Measurements from ENCODE around the gene RREB1.

The RREB1 gene

GRCh38 chr6:7106752-7107577 lies 796 bp upstream of the RREB1 start:
- no peak for TF ChIP-seq NFRKB (IDR thresholded peaks at IDR 0.05)
- TF ChIP-seq FOXA1 (IDR thresholded peaks at IDR 0.05) = no peak
- TF ChIP-seq SUZ12 (IDR thresholded peaks at IDR 0.05) = no peak
- TF ChIP-seq CTBP1 (IDR thresholded peaks at IDR 0.05; ENCODE audit: borderline replicate concordance) = no peak
- TF ChIP-seq FOXM1 (IDR thresholded peaks at IDR 0.05; ENCODE audit: borderline replicate concordance) = no peak
- TF ChIP-seq LEF1 (IDR thresholded peaks at IDR 0.05; ENCODE audit: borderline replicate concordance) = no peak
- TF ChIP-seq, protein P1, sequence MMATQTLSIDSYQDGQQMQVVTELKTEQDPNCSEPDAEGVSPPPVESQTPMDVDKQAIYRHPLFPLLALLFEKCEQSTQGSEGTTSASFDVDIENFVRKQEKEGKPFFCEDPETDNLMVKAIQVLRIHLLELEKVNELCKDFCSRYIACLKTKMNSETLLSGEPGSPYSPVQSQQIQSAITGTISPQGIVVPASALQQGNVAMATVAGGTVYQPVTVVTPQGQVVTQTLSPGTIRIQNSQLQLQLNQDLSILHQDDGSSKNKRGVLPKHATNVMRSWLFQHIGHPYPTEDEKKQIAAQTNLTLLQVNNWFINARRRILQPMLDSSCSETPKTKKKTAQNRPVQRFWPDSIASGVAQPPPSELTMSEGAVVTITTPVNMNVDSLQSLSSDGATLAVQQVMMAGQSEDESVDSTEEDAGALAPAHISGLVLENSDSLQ (IDR thresholded peaks at IDR 0.05) = no peak
- TF ChIP-seq HDGF (IDR thresholded peaks at IDR 0.05; ENCODE audit: borderline replicate concordance) = no peak
- no peak for TF ChIP-seq L3MBTL2 (conservative IDR thresholded peaks at IDR 0.05)
- no peak for TF ChIP-seq BHLHE40 (IDR thresholded peaks at IDR 0.05; ENCODE audit: borderline replicate concordance)
- TF ChIP-seq ZNF384 (IDR thresholded peaks at IDR 0.05) = no peak
- TF ChIP-seq ELF4 (IDR thresholded peaks at IDR 0.05) = no peak
- TF ChIP-seq ARNT (IDR thresholded peaks at IDR 0.05) = no peak
- DNase-seq (ENCODE audit: extremely low spot score) = no peak
- ChIA-PET POLR2A (interaction anchor here (1.3 kb wide), 1 partner anchor 56 kb away, joined by 3 read pairs; no protein-coding TSS in a partner anchor), CTCF (no interaction called here)

- POLR2A ChIA-PET = interaction anchor here (1.1 to 1.3 kb wide), 3 partner anchors 21 to 57 kb away, joined by 3 to 4 read pairs (median 3); no protein-coding TSS in a partner anchor
- CTCF ChIA-PET = interaction anchor here (1.2 kb wide), 1 partner anchor 29 kb away, joined by 3 read pairs; no protein-coding TSS in a partner anchor
- TF ChIP-seq SUZ12 (IDR thresholded peaks at IDR 0.05) (no peak), L3MBTL2 (conservative IDR thresholded peaks at IDR 0.05) (no peak), HDGF (IDR thresholded peaks at IDR 0.05; ENCODE audit: borderline replicate concordance) (no peak), NFRKB (IDR thresholded peaks at IDR 0.05) (no peak), ZNF384 (IDR thresholded peaks at IDR 0.05) (no peak), SP1 (IDR thresholded peaks at IDR 0.05) (no peak), ARNT (IDR thresholded peaks at IDR 0.05) (no peak), CTBP1 (IDR thresholded peaks at IDR 0.05; ENCODE audit: borderline replicate concordance) (no peak), BHLHE40 (IDR thresholded peaks at IDR 0.05; ENCODE audit: borderline replicate concordance) (no peak), FOXM1 (IDR thresholded peaks at IDR 0.05; ENCODE audit: borderline replicate concordance) (no peak), LEF1 (IDR thresholded peaks at IDR 0.05; ENCODE audit: borderline replicate concordance) (no peak), FOXK2 (IDR thresholded peaks at IDR 0.05) (no peak), ELF4 (IDR thresholded peaks at IDR 0.05) (no peak), TARDBP (IDR thresholded peaks at IDR 0.05) (no peak), FOXA1 (IDR thresholded peaks at IDR 0.05) (no peak)
- TF ChIP-seq, protein P1 (IDR thresholded peaks at IDR 0.05) = no peak
- DNase-seq (ENCODE audit: extremely low spot score) = peak; percentile 44
These were observed 619 bp downstream of the RREB1 start for GRCh38 chr6:7108196-7108963.

DNA sequence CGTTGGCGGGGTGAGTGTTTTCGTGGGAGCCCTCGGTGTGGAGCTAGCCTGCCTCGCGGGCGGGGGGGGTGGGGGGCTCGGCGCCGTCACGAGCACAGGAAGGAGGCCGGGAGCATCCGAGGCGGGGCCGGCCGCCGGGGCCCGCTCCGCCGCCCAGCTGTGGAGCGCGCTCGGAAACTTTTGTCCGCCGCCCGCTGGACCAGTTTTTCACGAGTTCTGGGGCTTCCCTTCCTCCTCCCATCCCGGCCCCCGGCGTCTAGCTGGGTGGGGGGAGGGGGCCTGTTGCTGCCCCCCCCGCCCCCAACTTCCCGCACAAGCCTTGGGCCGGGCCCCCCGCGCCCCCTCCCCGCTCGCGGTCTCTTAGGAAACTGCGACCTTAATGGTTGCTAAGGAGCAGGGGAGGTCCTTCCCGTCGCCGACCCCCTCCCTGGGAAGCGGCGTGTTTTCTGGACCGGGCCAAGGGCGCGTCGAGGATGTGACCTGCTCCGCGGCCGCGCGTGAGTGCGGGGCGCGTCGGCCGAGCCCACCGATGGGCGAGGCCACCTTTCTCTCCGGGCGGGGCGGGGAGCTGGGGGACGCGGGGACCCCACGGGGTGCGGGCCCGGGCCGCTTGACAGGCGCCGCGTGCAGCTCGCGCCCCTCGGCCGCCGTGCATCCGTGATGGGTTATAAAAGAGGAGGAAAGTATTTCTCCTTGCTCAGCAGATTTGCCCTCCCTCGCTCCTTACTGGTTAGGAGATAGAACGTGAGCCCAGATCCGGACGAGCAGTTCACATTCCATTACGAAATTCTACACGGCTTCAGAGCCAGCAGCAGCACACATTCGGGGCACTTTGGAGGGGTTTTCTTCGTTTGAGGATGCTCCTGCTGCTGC lies 1.4 kb downstream of the RREB1 start:
- TF ChIP-seq HDGF (IDR thresholded peaks at IDR 0.05; ENCODE audit: borderline replicate concordance) = no peak
- no peak for TF ChIP-seq ARNT (IDR thresholded peaks at IDR 0.05)
- TF ChIP-seq ZNF384 (IDR thresholded peaks at IDR 0.05) = no peak
- no peak for TF ChIP-seq SUZ12 (IDR thresholded peaks at IDR 0.05)
- no peak for TF ChIP-seq FOXM1 (IDR thresholded peaks at IDR 0.05; ENCODE audit: borderline replicate concordance)
- no peak for TF ChIP-seq LEF1 (IDR thresholded peaks at IDR 0.05; ENCODE audit: borderline replicate concordance)
- no peak for TF ChIP-seq ELF4 (IDR thresholded peaks at IDR 0.05)
- no peak for TF ChIP-seq CTBP1 (IDR thresholded peaks at IDR 0.05; ENCODE audit: borderline replicate concordance)
- TF ChIP-seq, protein P1 (IDR thresholded peaks at IDR 0.05) = no peak
- TF ChIP-seq SP1 (IDR thresholded peaks at IDR 0.05) = no peak
- TF ChIP-seq L3MBTL2 (conservative IDR thresholded peaks at IDR 0.05) = no peak
- ChIA-PET POLR2A (no interaction called here), CTCF (interaction anchor here (0.6 to 1.2 kb wide), 2 partner anchors 29 to 110 kb away, joined by 3 read pairs; no protein-coding TSS in a partner anchor)
- peak; percentile 51 for DNase-seq (ENCODE audit: extremely low spot score)

GRCh38 chr6:7110092-7110792 lies 2.5 kb downstream of the RREB1 start:
- ChIA-PET POLR2A (no interaction called here), CTCF (interaction anchor here (0.6 kb wide), 2 partner anchors 16 to 109 kb away, joined by 3 read pairs; no protein-coding TSS in a partner anchor)
- no peak for DNase-seq (ENCODE audit: extremely low spot score)
- TF ChIP-seq SP1 (IDR thresholded peaks at IDR 0.05) (no peak), LEF1 (IDR thresholded peaks at IDR 0.05; ENCODE audit: borderline replicate concordance) (no peak), FOXA1 (IDR thresholded peaks at IDR 0.05) (no peak), NFRKB (IDR thresholded peaks at IDR 0.05) (no peak), ELF4 (IDR thresholded peaks at IDR 0.05) (no peak), FOXM1 (IDR thresholded peaks at IDR 0.05; ENCODE audit: borderline replicate concordance) (no peak), L3MBTL2 (conservative IDR thresholded peaks at IDR 0.05) (no peak), FOXK2 (IDR thresholded peaks at IDR 0.05) (no peak), CTBP1 (IDR thresholded peaks at IDR 0.05; ENCODE audit: borderline replicate concordance) (no peak), SUZ12 (IDR thresholded peaks at IDR 0.05) (no peak), HDGF (IDR thresholded peaks at IDR 0.05; ENCODE audit: borderline replicate concordance) (no peak), TARDBP (IDR thresholded peaks at IDR 0.05) (no peak), ZNF384 (IDR thresholded peaks at IDR 0.05) (no peak), ARNT (IDR thresholded peaks at IDR 0.05) (no peak), BHLHE40 (IDR thresholded peaks at IDR 0.05; ENCODE audit: borderline replicate concordance) (no peak)
- TF ChIP-seq, protein P1 (IDR thresholded peaks at IDR 0.05) = no peak
